A673 (cell line): ENCODE measurements around the gene QSOX2.

ENCODE experiments used
- EZH2 ChIP-seq: fragments of 200-600 bp; sonication (generic); IDR thresholded peaks from 2 replicates; pipeline ENCODE4 v1.6.1; 2017; ENCODE audit warnings: borderline replicate concordance, low read depth, mild to moderate bottlenecking, mixed read lengths, antibody characterized with exemption, low read length; ENCODE audit not compliant: poor library complexity, severe bottlenecking
- TF ChIP-seq, protein P1 (sequence below): fragments of 300-800, 200-600 bp; sonication (generic); conservative IDR thresholded peaks from 2 replicates; pipeline ENCODE4 v1.5.1; 2017; ENCODE audit warnings: low read depth, mild to moderate bottlenecking, antibody characterized with exemption, low read length, moderate library complexity, mixed read lengths

DNA sequence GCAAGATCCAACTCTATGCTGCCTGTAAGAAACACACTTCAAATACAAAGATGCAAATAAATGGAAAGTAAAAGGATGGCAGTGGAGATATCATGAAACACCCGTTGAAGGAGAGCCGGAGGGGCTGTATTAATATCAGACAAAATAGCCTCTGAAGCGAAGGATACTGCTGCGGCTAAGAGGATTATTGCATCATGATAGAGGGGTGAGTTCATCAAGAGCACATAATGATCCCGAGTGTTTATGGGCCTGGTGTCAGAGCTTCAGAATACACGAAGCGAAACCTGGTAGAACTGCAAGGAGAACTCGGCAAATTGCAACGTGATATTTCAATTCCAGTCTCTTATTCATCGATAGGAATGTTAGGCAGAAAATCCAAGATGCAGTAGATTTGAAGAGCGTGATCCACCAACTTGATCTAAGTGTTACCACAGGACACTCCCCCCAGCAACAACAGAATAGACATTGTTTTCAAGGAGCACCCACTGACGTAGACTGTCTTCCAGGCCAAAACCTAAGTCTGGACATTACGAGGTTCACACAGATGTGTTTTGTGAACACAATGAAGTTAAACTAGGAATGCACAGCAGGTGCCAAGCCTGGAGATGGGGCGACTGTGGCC lies 27.7 kb upstream of the QSOX2 start:
- TF ChIP-seq EZH2: no peak
- TF ChIP-seq, protein P1, sequence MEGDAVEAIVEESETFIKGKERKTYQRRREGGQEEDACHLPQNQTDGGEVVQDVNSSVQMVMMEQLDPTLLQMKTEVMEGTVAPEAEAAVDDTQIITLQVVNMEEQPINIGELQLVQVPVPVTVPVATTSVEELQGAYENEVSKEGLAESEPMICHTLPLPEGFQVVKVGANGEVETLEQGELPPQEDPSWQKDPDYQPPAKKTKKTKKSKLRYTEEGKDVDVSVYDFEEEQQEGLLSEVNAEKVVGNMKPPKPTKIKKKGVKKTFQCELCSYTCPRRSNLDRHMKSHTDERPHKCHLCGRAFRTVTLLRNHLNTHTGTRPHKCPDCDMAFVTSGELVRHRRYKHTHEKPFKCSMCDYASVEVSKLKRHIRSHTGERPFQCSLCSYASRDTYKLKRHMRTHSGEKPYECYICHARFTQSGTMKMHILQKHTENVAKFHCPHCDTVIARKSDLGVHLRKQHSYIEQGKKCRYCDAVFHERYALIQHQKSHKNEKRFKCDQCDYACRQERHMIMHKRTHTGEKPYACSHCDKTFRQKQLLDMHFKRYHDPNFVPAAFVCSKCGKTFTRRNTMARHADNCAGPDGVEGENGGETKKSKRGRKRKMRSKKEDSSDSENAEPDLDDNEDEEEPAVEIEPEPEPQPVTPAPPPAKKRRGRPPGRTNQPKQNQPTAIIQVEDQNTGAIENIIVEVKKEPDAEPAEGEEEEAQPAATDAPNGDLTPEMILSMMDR: no peak
